Liver (tissue), 9 donors: ENCODE results near the gene CRYL1. TPM values are rescaled to one million over a fixed set of nuclear protein-coding genes. Genes with fewer than 3 reads are reported as not detected.

Experiments used
- DNase-seq: peaks from one replicate; pipeline ENCODE4 v3.0.0-alpha.2; 2017; ENCODE audit warnings: low spot score
- H3K27ac ChIP-seq, 2 donors: one replicate each; pipeline ENCODE4 v1.7.0; 2013; ENCODE audit warnings: inconsistent platforms in 2 of 2, low read length in 2 of 2, control low read depth in 1 of 2, low read depth in 1 of 2, mild to moderate bottlenecking in 1 of 2
- H3K27me3 ChIP-seq, 4 donors: one replicate each; pipeline versions ENCODE4 v1.6.1 to v1.7.0; 2013; ENCODE audit warnings: low read length in 3 of 4, inconsistent platforms in 1 of 4, mild to moderate bottlenecking in 1 of 4, moderate library complexity in 1 of 4; ENCODE audit not compliant: control insufficient read depth in 4 of 4, insufficient read depth in 4 of 4
- H3K36me3 ChIP-seq, 4 donors: one replicate each; pipeline versions ENCODE4 v1.6.1 to v1.7.0; 2013; ENCODE audit warnings: low read length in 3 of 4, mild to moderate bottlenecking in 3 of 4, low read depth in 1 of 4, moderate library complexity in 1 of 4; ENCODE audit not compliant: control insufficient read depth in 4 of 4, insufficient read depth in 3 of 4
- H3K4me1 ChIP-seq, 4 donors: one replicate each; pipeline versions ENCODE4 v1.6.1 to v1.7.0; 2013; ENCODE audit warnings: low read length in 3 of 4, mild to moderate bottlenecking in 3 of 4, moderate library complexity in 1 of 4; ENCODE audit not compliant: control insufficient read depth in 4 of 4, insufficient read depth in 4 of 4
- H3K4me3 ChIP-seq, 3 donors: one replicate each; pipeline versions ENCODE4 v1.6.1 to v1.7.0; 2013; ENCODE audit warnings: low read length in 3 of 3, control low read depth in 1 of 3, low read depth in 1 of 3, mild to moderate bottlenecking in 1 of 3
- H3K9ac ChIP-seq, 2 donors: one replicate each; pipeline ENCODE4 v1.7.0; 2013; ENCODE audit warnings: low read length in 2 of 2, mild to moderate bottlenecking in 2 of 2, moderate library complexity in 2 of 2, control low read depth in 1 of 2, low read depth in 1 of 2
- H3K9me3 ChIP-seq, 4 donors: one replicate each; pipeline versions ENCODE4 v1.6.1 to v1.7.0; 2013; ENCODE audit warnings: low read length in 3 of 4; ENCODE audit not compliant: control insufficient read depth in 4 of 4
- EGR1 ChIP-seq, 2 donors: IDR thresholded peaks; 2 replicates each; pipeline ENCODE4 v1.6.1; 2016 to 2018; ENCODE audit warnings: antibody characterized with exemption in 2 of 2, low read depth in 2 of 2
- FOXA1 ChIP-seq: IDR thresholded peaks from 2 replicates; pipeline ENCODE4 v1.6.1; 2016; ENCODE audit warnings: antibody characterized with exemption
- FOXA2 ChIP-seq: IDR thresholded peaks from 2 replicates; pipeline ENCODE4 v1.6.1; 2016; ENCODE audit warnings: antibody characterized with exemption
- HNF4A ChIP-seq, 2 donors: conservative IDR thresholded peaks; 2 replicates each; pipeline ENCODE4 v1.6.1; 2016; ENCODE audit warnings: antibody characterized with exemption in 2 of 2, mild to moderate bottlenecking in 2 of 2
- HNF4G ChIP-seq: IDR thresholded peaks from 2 replicates; pipeline ENCODE4 v1.6.1; 2016; ENCODE audit warnings: antibody characterized with exemption
- JUND ChIP-seq, 2 donors: IDR thresholded peaks; 2 replicates each; pipeline ENCODE4 v1.6.1; 2016; ENCODE audit warnings: antibody characterized with exemption in 2 of 2
- NR2F2 ChIP-seq: IDR thresholded peaks from 2 replicates; pipeline ENCODE4 v1.6.1; 2016; ENCODE audit warnings: antibody characterized with exemption
- RAD21 ChIP-seq, 2 donors: IDR thresholded peaks; 2 replicates each; pipeline ENCODE4 v1.6.1; 2016; ENCODE audit warnings: antibody characterized with exemption in 2 of 2, mild to moderate bottlenecking in 2 of 2
- RXRA ChIP-seq, 2 donors: IDR thresholded peaks; 2 replicates each; pipeline ENCODE4 v1.6.1; 2017 to 2018; ENCODE audit warnings: antibody characterized with exemption in 2 of 2, mild to moderate bottlenecking in 1 of 2
- SP1 ChIP-seq: IDR thresholded peaks from 2 replicates; pipeline ENCODE4 v1.6.1; 2018; ENCODE audit warnings: antibody characterized with exemption, mild to moderate bottlenecking
- TAF1 ChIP-seq: conservative IDR thresholded peaks from 2 replicates; pipeline ENCODE4 v1.6.1; 2016; ENCODE audit warnings: antibody characterized with exemption, mild to moderate bottlenecking
- YY1 ChIP-seq: IDR thresholded peaks from 2 replicates; pipeline ENCODE4 v1.6.1; 2016; ENCODE audit warnings: antibody characterized with exemption, mild to moderate bottlenecking
- WGBS: extraction: QIAGEN DNeasy Blood & Tissue Kit; methylation state at CpG from one replicate; pipeline ENCODE4 v1.1.7; 2013; 5-methylcytosine and 5-hydroxymethylcytosine counted together
- polyA plus RNA-seq, 2 donors: library from polyadenylated mRNA; stranded (reverse) in 1 of 2; unstranded in 1 of 2; fragments of 200-250 nt in 1 of 2; fragments of >200 nt in 1 of 2; fragmentation: Nextera tagmentation in 1 of 2; extraction: Ambion mirVana in 1 of 2; gene quantifications; one replicate each; pipeline versions ENCODE4 v1.2.1 to v1.2.3, GENCODE V29; 2013 to 2015
- total RNA-seq, 2 donors: library from RNA; depleted of rRNA; stranded (reverse); fragments of >200 nt; gene quantifications; one replicate each; pipeline ENCODE4 v1.2.3, GENCODE V29; 2014
- TF ChIP-seq, protein P1 (sequence below): fragments of 150-350 bp; IDR thresholded peaks from 2 replicates; pipeline ENCODE4 v1.5.1; 2017; ENCODE audit warnings: improper control_type of control experiment, low read depth, low read length; ENCODE audit not compliant: missing input control
- TF ChIP-seq, protein P2 (sequence below): IDR thresholded peaks from 2 replicates; pipeline ENCODE4 v1.6.1; 2016; ENCODE audit warnings: antibody characterized with exemption, mild to moderate bottlenecking
- TF ChIP-seq, protein P3 (sequence below): IDR thresholded peaks from 2 replicates; pipeline ENCODE4 v1.6.1; 2016; ENCODE audit warnings: antibody characterized with exemption
- TF ChIP-seq, protein P4 (sequence below): IDR thresholded peaks from 2 replicates; pipeline ENCODE4 v1.6.1; 2016; ENCODE audit warnings: antibody characterized with exemption
- donor health status: healthy.
- donor health status: healthy.
- donor health status: healthy.
- donor health status: healthy.
- donor health status: healthy.

The CRYL1 gene
- total and polyA plus RNA-seq, 4 donors: 87.8 to 179 (median 168) TPM

DNA sequence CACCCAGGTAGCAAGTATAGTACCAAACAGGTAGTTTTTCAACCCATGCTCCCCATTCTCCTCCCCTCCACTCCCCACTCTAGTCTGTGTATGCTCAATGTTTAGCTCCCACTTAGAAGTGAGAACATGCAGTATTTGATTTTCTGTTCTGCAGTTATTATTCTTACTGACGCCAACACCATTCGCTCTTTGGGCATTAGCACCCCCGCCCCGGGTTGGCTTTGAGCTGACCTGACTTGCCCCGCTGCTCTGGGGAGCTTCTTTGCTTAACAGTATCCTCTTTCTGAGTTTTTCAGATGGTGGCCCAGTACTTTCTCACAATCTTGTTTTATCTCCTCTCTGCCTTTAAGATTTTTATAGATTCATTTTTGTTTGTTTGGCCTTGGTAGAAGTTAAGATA, 138.7 kb downstream of the CRYL1 start:
- H3K27ac ChIP-seq: no peak overlapping the region
- no peak overlapping the region for H3K4me3 ChIP-seq
- WGBS: 98% methylated on average over 5 of the region's 5 CpGs
- no peak for TF ChIP-seq RXRA (IDR thresholded peaks at IDR 0.05)
- TF ChIP-seq SP1: no peak
- no peaks in the 10 kb centered on the region for H3K36me3 ChIP-seq
- no peak overlapping the region for H3K9ac ChIP-seq
- no peak for DNase-seq
- no peaks in the 10 kb centered on the region for H3K4me1 ChIP-seq
- no peaks in the 10 kb centered on the region for H3K27me3 ChIP-seq
- H3K9me3 ChIP-seq: no peaks in the 10 kb centered on the region

DNA sequence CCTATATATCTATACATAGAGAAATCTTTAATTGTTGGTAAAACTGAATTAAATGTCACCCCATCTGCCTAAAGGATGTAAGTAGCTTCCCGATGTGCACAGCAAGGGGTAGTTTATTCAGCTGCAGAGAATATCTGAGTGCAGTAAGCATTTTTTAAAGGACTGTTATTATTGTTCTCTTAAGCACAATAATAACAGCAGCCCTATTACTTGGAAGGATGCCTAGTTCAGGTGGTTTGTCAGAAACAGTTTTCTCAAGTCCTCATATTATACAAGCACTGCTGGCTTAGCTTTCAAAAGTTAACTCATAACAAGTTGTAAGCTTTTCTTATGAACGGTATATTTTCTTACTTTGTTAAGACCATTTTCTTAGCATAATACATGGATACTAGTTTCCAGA, 142.6 kb downstream of the CRYL1 start:
- Histone ChIP-seq H3K9me3 (no peaks in the 10 kb centered on the region), H3K27me3 (no peaks in the 10 kb centered on the region), H3K36me3 (no peaks in the 10 kb centered on the region), H3K27ac (no peak overlapping the region), H3K9ac (no peak overlapping the region), H3K4me3 (no peak overlapping the region), H3K4me1 (no peaks in the 10 kb centered on the region)
- TF ChIP-seq, protein P1, sequence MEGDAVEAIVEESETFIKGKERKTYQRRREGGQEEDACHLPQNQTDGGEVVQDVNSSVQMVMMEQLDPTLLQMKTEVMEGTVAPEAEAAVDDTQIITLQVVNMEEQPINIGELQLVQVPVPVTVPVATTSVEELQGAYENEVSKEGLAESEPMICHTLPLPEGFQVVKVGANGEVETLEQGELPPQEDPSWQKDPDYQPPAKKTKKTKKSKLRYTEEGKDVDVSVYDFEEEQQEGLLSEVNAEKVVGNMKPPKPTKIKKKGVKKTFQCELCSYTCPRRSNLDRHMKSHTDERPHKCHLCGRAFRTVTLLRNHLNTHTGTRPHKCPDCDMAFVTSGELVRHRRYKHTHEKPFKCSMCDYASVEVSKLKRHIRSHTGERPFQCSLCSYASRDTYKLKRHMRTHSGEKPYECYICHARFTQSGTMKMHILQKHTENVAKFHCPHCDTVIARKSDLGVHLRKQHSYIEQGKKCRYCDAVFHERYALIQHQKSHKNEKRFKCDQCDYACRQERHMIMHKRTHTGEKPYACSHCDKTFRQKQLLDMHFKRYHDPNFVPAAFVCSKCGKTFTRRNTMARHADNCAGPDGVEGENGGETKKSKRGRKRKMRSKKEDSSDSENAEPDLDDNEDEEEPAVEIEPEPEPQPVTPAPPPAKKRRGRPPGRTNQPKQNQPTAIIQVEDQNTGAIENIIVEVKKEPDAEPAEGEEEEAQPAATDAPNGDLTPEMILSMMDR: no peak
- TF ChIP-seq NR2F2: no peak
- TF ChIP-seq, protein P2, sequence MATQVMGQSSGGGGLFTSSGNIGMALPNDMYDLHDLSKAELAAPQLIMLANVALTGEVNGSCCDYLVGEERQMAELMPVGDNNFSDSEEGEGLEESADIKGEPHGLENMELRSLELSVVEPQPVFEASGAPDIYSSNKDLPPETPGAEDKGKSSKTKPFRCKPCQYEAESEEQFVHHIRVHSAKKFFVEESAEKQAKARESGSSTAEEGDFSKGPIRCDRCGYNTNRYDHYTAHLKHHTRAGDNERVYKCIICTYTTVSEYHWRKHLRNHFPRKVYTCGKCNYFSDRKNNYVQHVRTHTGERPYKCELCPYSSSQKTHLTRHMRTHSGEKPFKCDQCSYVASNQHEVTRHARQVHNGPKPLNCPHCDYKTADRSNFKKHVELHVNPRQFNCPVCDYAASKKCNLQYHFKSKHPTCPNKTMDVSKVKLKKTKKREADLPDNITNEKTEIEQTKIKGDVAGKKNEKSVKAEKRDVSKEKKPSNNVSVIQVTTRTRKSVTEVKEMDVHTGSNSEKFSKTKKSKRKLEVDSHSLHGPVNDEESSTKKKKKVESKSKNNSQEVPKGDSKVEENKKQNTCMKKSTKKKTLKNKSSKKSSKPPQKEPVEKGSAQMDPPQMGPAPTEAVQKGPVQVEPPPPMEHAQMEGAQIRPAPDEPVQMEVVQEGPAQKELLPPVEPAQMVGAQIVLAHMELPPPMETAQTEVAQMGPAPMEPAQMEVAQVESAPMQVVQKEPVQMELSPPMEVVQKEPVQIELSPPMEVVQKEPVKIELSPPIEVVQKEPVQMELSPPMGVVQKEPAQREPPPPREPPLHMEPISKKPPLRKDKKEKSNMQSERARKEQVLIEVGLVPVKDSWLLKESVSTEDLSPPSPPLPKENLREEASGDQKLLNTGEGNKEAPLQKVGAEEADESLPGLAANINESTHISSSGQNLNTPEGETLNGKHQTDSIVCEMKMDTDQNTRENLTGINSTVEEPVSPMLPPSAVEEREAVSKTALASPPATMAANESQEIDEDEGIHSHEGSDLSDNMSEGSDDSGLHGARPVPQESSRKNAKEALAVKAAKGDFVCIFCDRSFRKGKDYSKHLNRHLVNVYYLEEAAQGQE: no peak
- no peak for TF ChIP-seq JUND (IDR thresholded peaks at IDR 0.05)
- TF ChIP-seq, protein P3, sequence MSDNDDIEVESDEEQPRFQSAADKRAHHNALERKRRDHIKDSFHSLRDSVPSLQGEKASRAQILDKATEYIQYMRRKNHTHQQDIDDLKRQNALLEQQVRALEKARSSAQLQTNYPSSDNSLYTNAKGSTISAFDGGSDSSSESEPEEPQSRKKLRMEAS: no peak
- no peak for TF ChIP-seq YY1
- DNase-seq: no peak
- 84% methylated on average over 2 of the region's 2 CpGs for WGBS

DNA sequence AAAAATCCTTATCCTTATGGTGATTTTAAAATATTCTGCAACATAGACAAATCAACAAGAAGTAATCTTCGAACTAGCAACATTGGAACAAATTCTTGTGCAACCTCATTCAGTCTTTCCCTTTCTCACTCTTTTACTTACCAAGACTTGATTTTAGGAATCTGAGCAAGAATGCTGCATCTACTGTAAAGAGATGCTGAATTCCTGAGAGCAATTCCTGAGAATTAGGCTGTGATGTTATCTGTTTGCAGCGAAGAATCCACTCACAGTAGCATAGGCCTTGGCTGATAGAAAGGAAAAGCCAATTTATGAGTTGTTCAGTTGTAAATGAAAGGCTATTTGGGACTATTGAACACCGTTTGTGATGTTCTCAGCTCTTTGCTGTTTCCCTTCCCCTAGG, 144.3 kb downstream of the CRYL1 start:
- no peaks in the 10 kb centered on the region for H3K9me3 ChIP-seq
- H3K9ac ChIP-seq: no peak overlapping the region
- no peaks in the 10 kb centered on the region for H3K36me3 ChIP-seq
- H3K27ac ChIP-seq: no peak overlapping the region
- 84% methylated on average over 3 of the region's 3 CpGs for WGBS
- H3K4me3 ChIP-seq: no peak overlapping the region
- no peaks in the 10 kb centered on the region for H3K27me3 ChIP-seq
- H3K4me1 ChIP-seq: no peaks in the 10 kb centered on the region
- no peak for DNase-seq
- no peak for TF ChIP-seq EGR1 (IDR thresholded peaks at IDR 0.05; ENCODE audit: low read depth in 2 of 2)
- TF ChIP-seq FOXA1: no peak
- TF ChIP-seq, protein P3: no peak
- no peak for TF ChIP-seq YY1
- TF ChIP-seq FOXA2: no peak
- TF ChIP-seq NR2F2: no peak
- no peak for TF ChIP-seq HNF4G
- no peak for TF ChIP-seq RAD21 (IDR thresholded peaks at IDR 0.05)
- no peak for TF ChIP-seq TAF1
- TF ChIP-seq, protein P2: no peak
- no peak for TF ChIP-seq JUND (IDR thresholded peaks at IDR 0.05)
- TF ChIP-seq, protein P4, sequence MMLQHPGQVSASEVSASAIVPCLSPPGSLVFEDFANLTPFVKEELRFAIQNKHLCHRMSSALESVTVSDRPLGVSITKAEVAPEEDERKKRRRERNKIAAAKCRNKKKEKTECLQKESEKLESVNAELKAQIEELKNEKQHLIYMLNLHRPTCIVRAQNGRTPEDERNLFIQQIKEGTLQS: no peak
- TF ChIP-seq SP1: no peak
- TF ChIP-seq HNF4A (conservative IDR thresholded peaks at IDR 0.05): no peak
- no peak for TF ChIP-seq RXRA (IDR thresholded peaks at IDR 0.05)
- TF ChIP-seq, protein P1: no peak
